GM10266 (cell line): Measurements from ENCODE around the gene INTS6L.

Experiments used
- DNase-seq: peaks from one replicate; pipeline ENCODE4 v3.0.0; 2012; ENCODE audit errors: extremely low spot score
- TF ChIP-seq, protein P1 (sequence below): IDR thresholded peaks from 2 replicates; pipeline ENCODE4 v1.5.1; 2012; ENCODE audit warnings: mild to moderate bottlenecking, low read depth; ENCODE audit not compliant: control insufficient read depth, insufficient read depth; ENCODE audit errors: missing control alignments

Gene INTS6L, protein sequence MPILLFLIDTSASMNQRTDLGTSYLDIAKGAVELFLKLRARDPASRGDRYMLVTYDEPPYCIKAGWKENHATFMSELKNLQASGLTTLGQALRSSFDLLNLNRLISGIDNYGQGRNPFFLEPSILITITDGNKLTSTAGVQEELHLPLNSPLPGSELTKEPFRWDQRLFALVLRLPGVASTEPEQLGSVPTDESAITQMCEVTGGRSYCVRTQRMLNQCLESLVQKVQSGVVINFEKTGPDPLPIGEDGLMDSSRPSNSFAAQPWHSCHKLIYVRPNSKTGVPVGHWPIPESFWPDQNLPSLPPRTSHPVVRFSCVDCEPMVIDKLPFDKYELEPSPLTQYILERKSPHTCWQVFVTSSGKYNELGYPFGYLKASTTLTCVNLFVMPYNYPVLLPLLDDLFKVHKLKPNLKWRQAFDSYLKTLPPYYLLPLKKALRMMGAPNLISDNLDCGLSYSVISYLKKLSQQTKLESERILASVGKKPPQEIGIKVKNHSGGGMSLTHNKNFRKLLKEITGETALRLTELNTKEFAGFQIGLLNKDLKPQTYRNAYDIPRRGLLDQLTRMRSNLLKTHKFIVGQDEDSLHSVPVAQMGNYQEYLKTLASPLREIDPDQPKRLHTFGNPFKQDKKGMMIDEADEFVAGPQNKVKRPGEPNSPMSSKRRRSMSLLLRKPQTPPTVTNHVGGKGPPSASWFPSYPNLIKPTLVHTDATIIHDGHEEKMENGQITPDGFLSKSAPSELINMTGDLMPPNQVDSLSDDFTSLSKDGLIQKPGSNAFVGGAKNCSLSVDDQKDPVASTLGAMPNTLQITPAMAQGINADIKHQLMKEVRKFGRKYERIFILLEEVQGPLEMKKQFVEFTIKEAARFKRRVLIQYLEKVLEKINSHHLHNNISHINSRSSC

DNA sequence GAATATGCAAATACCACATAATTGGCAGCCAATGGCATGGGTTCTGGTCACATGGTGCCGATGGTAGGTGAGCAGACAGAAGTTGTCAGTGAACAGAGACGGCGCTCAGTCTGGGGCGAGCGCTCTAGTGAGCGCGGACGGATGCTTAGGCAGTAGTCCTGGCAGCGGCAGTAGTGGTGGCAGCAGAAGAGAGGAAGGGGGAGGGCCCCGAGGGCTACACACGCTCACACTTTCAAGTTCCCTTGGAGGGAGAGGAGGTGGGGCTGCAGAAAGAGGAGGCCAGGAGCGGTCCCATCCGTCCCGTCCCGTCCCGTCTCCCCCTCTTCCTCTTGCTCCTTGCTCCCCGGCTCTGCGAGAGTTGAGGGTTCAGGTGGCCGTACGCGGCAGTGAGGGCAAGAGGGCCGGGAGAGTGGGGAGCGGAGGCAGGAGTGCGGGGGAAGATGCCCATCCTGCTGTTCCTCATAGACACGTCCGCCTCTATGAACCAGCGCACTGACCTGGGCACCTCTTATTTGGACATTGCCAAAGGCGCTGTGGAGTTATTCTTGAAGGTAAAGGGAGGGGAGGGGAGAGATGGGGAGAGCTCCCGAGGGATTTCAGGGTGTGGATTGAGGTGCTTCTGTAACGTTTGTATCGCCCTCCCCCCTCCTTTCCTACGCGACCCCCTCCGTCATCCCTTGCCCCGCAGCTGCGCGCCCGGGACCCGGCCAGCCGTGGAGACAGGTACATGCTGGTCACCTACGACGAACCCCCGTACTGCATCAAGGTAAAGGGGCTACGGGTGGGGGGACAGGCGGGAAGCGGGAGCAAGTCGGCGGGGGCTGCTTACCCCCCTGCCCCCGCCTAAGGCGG is at the start of gene INTS6L:
TSS of gene INTS6L (plus strand) at position 108 of the 852 bp plus-strand sequence. CDS start at position 441, 333 bp downstream.
- DNase-seq, result peak; percentile 62
- TF ChIP-seq, protein P1, sequence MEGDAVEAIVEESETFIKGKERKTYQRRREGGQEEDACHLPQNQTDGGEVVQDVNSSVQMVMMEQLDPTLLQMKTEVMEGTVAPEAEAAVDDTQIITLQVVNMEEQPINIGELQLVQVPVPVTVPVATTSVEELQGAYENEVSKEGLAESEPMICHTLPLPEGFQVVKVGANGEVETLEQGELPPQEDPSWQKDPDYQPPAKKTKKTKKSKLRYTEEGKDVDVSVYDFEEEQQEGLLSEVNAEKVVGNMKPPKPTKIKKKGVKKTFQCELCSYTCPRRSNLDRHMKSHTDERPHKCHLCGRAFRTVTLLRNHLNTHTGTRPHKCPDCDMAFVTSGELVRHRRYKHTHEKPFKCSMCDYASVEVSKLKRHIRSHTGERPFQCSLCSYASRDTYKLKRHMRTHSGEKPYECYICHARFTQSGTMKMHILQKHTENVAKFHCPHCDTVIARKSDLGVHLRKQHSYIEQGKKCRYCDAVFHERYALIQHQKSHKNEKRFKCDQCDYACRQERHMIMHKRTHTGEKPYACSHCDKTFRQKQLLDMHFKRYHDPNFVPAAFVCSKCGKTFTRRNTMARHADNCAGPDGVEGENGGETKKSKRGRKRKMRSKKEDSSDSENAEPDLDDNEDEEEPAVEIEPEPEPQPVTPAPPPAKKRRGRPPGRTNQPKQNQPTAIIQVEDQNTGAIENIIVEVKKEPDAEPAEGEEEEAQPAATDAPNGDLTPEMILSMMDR, result no peak

DNA sequence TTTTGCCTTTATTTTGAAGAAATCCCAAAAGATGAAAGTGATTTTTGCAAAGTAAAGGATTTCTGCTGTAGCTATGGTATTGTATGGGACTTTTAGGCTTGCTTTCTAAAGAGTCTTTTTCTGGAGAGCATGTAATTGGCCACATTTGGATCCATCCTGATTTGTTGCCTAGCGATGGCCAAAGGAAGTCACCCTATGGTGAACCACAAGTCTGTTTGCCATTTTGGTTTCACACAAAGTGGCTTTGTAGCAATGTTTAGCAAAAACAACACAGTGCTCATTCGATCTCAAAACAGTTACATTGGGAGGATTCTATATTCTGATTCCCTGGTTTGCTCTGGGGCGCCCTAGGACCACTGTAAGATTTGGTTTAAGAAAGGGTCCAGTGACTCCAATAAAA is 44.1 kb upstream of the INTS6L start:
- TF ChIP-seq, protein P1, result no peak
- DNase-seq, result no peak

DNA sequence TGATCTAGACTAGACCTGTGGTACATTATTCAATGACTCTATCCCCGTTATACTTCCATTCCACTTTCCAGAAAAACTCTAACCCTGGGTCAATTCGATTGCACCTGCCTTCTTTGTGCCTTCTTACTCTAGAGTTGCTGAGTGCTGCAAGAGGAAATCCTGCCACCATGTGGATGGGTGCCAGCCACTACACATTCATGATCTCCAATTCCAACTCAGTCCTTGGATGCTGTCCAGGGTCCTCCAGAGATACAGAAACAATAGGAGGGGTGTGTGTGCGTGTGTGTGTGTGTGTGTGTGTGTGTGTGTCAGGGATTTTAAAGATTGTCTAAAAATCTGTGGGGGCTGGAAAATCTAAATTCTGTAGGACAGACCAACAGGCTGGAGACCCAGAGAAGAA is 42.9 kb upstream of the INTS6L start:
- TF ChIP-seq, protein P1, result peak; percentile 38
- peak; percentile 6 for DNase-seq

DNA sequence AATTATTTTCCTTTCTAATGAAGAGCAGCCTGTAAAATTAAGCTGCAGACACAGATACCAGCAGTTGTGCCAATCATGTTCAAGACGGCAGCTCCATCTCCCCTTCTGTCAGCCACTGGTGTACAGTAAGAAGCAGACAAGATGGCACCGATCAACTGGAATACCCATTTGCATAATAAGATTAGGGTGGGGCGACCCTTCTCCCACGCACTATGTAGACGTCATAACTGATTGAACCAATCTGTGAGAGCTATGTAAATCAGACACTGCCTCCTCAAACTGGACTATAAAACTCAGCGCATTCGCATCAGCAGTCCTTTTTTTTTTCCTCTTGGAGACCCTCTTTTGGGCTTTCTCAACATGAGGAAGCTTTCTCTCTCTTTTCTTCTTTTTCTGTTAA is 40.4 kb upstream of the INTS6L start:
- TF ChIP-seq, protein P1, result no peak
- no peak for DNase-seq

DNA sequence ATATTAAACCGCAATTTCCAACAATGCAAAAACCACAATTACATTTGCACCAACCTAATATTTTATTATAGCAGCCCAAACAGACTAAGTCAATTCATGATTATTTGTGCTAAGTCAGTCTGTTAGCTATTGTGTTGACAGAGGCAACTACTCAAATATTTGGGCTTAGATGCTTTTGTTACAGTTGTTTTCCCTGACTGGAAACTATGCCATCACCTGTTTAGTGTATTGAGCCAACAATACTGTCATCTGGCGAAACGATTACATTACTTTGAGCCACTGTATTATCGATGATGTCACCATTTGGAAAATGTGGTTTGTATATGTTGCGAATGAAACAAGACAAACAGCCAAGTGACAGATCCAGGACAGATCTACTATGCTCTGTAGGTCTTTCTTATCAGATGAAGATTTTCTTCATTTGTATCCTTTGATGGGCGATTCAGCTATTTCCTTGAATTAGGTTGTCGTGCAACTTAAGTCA is 38.7 kb upstream of the INTS6L start:
- DNase-seq, result no peak
- TF ChIP-seq, protein P1, result no peak

DNA sequence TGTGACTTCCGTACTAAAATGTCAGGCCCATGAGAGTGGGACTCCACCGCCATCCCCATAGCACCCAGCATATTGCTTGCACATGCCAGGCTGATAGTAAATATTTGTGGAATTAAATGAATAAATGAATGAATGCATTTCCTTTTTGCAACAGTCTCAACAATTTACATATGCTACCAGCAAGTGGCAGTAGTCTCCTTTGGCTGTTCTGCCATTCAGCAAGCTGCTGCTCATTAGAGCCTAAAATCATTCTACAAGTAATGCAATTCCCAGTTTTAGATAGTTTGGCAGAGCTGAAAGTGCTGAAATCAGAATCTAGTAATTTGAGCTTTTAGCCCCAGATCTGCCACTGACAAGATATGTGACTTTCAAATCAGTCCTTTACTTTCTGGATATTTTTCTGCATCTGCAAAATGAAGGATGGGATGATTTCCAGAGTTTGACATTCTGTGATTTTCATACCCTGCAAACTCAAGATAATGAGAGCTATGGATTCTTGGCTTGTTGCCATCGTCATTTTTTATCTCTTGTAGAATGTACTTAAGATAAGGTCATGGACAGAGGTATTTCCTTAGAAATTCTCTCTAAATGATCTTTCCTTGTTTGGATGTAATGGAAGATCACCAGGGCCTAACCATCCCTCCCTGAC is 35.7 kb upstream of the INTS6L start:
- TF ChIP-seq, protein P1, result peak; percentile 57
- DNase-seq, result peak; percentile 5
